Suprapubic skin (tissue), 4 donors: ENCODE measurements around the gene TMEM191B.
"Not testable (repeated sequence)": the region's sequence is repeated elsewhere in the genome, so short reads cannot be mapped to it uniquely, and the experiment has no call there.

Experiments
- EP300 ChIP-seq: sonication (generic); formaldehyde crosslinking; IDR thresholded peaks from one replicate; pipeline ENCODE4 v1.6.1; 2017; ENCODE audit warnings: antibody characterized with exemption
- POLR2A ChIP-seq, 2 donors: fragments of 450-650 bp; IDR thresholded peaks; one replicate each; pipeline ENCODE4 v1.6.1; 2017; ENCODE audit warnings: antibody characterized with exemption in 2 of 2, mild to moderate bottlenecking in 2 of 2, moderate library complexity in 2 of 2
- POLR2AphosphoS5 ChIP-seq, 3 donors: sonication (generic); formaldehyde crosslinking; IDR thresholded peaks; one replicate each; pipeline ENCODE4 v1.6.1; 2017; ENCODE audit warnings: antibody characterized with exemption in 3 of 3
- TF ChIP-seq, protein P1 (sequence below), 2 donors: fragments of 200-600 bp in 1 of 2; fragments of 450-650 bp in 1 of 2; sonication (generic) in 1 of 2; IDR thresholded peaks; one replicate each; pipeline ENCODE4 v1.5.1; 2016 to 2019; ENCODE audit warnings: antibody characterized with exemption in 2 of 2, mild to moderate bottlenecking in 1 of 2, moderate library complexity in 1 of 2

DNA sequence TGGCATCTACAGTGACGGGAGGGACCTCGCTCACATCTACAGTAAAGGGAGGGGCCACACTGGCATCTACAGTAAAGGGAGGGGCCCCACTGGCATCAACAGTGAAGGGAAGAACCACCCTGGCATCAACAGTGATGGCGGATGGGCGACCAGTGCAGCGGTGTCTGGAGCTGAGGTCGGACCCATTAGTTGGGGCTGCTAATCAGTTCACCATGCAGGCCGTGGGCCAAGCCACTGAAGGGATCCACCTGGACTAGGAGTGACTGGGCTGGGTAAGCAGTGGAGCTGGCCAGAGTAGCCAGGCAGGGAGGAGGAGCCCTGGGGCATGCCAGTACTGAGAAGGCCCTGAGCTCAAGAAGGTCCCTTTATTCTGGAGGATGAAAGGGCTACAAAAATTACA is 23.4 kb downstream of the TMEM191B start:
- TF ChIP-seq, protein P1, sequence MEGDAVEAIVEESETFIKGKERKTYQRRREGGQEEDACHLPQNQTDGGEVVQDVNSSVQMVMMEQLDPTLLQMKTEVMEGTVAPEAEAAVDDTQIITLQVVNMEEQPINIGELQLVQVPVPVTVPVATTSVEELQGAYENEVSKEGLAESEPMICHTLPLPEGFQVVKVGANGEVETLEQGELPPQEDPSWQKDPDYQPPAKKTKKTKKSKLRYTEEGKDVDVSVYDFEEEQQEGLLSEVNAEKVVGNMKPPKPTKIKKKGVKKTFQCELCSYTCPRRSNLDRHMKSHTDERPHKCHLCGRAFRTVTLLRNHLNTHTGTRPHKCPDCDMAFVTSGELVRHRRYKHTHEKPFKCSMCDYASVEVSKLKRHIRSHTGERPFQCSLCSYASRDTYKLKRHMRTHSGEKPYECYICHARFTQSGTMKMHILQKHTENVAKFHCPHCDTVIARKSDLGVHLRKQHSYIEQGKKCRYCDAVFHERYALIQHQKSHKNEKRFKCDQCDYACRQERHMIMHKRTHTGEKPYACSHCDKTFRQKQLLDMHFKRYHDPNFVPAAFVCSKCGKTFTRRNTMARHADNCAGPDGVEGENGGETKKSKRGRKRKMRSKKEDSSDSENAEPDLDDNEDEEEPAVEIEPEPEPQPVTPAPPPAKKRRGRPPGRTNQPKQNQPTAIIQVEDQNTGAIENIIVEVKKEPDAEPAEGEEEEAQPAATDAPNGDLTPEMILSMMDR (IDR thresholded peaks at IDR 0.05): not testable (repeated sequence)
- TF ChIP-seq POLR2A (IDR thresholded peaks at IDR 0.05); POLR2AphosphoS5 (IDR thresholded peaks at IDR 0.05); EP300: not testable (repeated sequence)
